H9 (cell line): ENCODE measurements around the gene ERP44. TPM values are rescaled to one million over a fixed set of nuclear protein-coding genes. Genes with fewer than 3 reads are reported as not detected.

Experiments used
- DNase-seq: peaks from one replicate; pipeline ENCODE4 v3.0.0-alpha.2; 2017
- H2AFZ ChIP-seq: one replicate; pipeline ENCODE4 v1.6.1; 2013; ENCODE audit warnings: mild to moderate bottlenecking, low read length, control low read depth, moderate library complexity
- H2AK5ac ChIP-seq: 2 replicates; pipeline ENCODE4 v1.6.1; 2013; ENCODE audit warnings: low read length, control low read depth, mixed read lengths; ENCODE audit not compliant: insufficient read length
- H2BK120ac ChIP-seq: one replicate; pipeline ENCODE4 v1.6.1; 2013; ENCODE audit warnings: low read depth, mild to moderate bottlenecking, low read length, control low read depth, inconsistent platforms; ENCODE audit not compliant: poor library complexity, severe bottlenecking
- H2BK12ac ChIP-seq: 2 replicates; pipeline ENCODE4 v1.6.1; 2013; ENCODE audit warnings: low read length, control low read depth, mixed read lengths, low read depth; ENCODE audit not compliant: insufficient read length
- H2BK15ac ChIP-seq: 2 replicates; pipeline ENCODE4 v1.6.1; 2013; ENCODE audit warnings: low read depth, low read length, control low read depth
- H2BK20ac ChIP-seq: one replicate; pipeline ENCODE4 v1.6.1; 2013; ENCODE audit warnings: low read depth, mild to moderate bottlenecking, low read length, control low read depth, inconsistent platforms; ENCODE audit not compliant: poor library complexity, severe bottlenecking
- H2BK5ac ChIP-seq: 2 replicates; pipeline ENCODE4 v1.6.1; 2013; ENCODE audit warnings: low read length, control low read depth, mixed read lengths; ENCODE audit not compliant: insufficient read length
- H3K14ac ChIP-seq: 2 replicates; pipeline ENCODE4 v1.6.1; 2013; ENCODE audit warnings: low read length, control low read depth; ENCODE audit not compliant: insufficient read depth
- H3K18ac ChIP-seq: 2 replicates; pipeline ENCODE4 v1.6.1; 2013; ENCODE audit warnings: low read depth, mild to moderate bottlenecking, mixed read lengths, low read length, control low read depth; ENCODE audit not compliant: insufficient read length
- H3K23ac ChIP-seq: 2 replicates; pipeline ENCODE4 v1.6.1; 2013; ENCODE audit warnings: low read length, control low read depth, mixed read lengths, low read depth; ENCODE audit not compliant: insufficient read length
- H3K23me2 ChIP-seq: 2 replicates; pipeline ENCODE4 v1.6.1; 2013; ENCODE audit warnings: low read depth, mild to moderate bottlenecking, mixed read lengths, low read length, control low read depth; ENCODE audit not compliant: insufficient read length, poor library complexity, severe bottlenecking
- H3K27ac ChIP-seq: 2 replicates; pipeline ENCODE4 v1.5.1; 2013; ENCODE audit warnings: low read length, control low read depth, mixed read lengths, low read depth; ENCODE audit not compliant: insufficient read length
- H3K27me3 ChIP-seq: 2 replicates; pipeline ENCODE4 v1.6.1; 2013; ENCODE audit warnings: low read length, control low read depth, inconsistent platforms; ENCODE audit not compliant: insufficient read depth
- H3K4ac ChIP-seq: 2 replicates; pipeline ENCODE4 v1.6.1; 2013; ENCODE audit warnings: low read depth, mild to moderate bottlenecking, control low read depth, inconsistent platforms, low read length, moderate library complexity
- H3K4me1 ChIP-seq: 2 replicates; pipeline ENCODE4 v1.6.1; 2013; ENCODE audit warnings: low read length, control low read depth, inconsistent platforms; ENCODE audit not compliant: insufficient read depth
- H3K4me2 ChIP-seq: 2 replicates; pipeline ENCODE4 v1.6.1; 2013; ENCODE audit warnings: low read length, control low read depth, mixed read lengths; ENCODE audit not compliant: insufficient read length, insufficient read depth
- H3K56ac ChIP-seq: 2 replicates; pipeline ENCODE4 v1.6.1; 2013; ENCODE audit warnings: low read depth, mild to moderate bottlenecking, mixed read lengths, low read length, control low read depth; ENCODE audit not compliant: insufficient read length
- H3K79me1 ChIP-seq: 2 replicates; pipeline ENCODE4 v1.6.1; 2013; ENCODE audit warnings: low read depth, mild to moderate bottlenecking, moderate library complexity, low read length, control low read depth, inconsistent platforms; ENCODE audit not compliant: insufficient read depth, poor library complexity, severe bottlenecking
- H3K79me2 ChIP-seq: 2 replicates; pipeline ENCODE4 v1.6.1; 2013; ENCODE audit warnings: low read length, control low read depth, inconsistent platforms; ENCODE audit not compliant: insufficient read depth
- H3K9ac ChIP-seq: 2 replicates; pipeline ENCODE4 v1.6.1; 2013; ENCODE audit warnings: low read length, control low read depth, mixed read lengths; ENCODE audit not compliant: insufficient read length; ENCODE audit errors: extremely low read depth
- H3K9me3 ChIP-seq: one replicate; pipeline ENCODE4 v1.6.1; 2013; ENCODE audit warnings: low read depth, low read length, inconsistent platforms; ENCODE audit not compliant: control insufficient read depth
- H3T11ph ChIP-seq: one replicate; pipeline ENCODE4 v1.6.1; 2013; ENCODE audit warnings: mild to moderate bottlenecking, low read length, control low read depth, inconsistent platforms
- H4K20me1 ChIP-seq: one replicate; pipeline ENCODE4 v1.6.1; 2013; ENCODE audit not compliant: control insufficient read depth, insufficient read length, insufficient read depth
- H4K5ac ChIP-seq: 2 replicates; pipeline ENCODE4 v1.6.1; 2013; ENCODE audit warnings: low read depth, mild to moderate bottlenecking, mixed read lengths, low read length, control low read depth; ENCODE audit not compliant: insufficient read length
- H4K8ac ChIP-seq: replicated peaks from 2 replicates; pipeline ENCODE4 v1.6.1; 2013; ENCODE audit warnings: low read length, control low read depth, mixed read lengths, low read depth; ENCODE audit not compliant: insufficient read length
- H4K91ac ChIP-seq: 2 replicates; pipeline ENCODE4 v1.6.1; 2013; ENCODE audit warnings: low read depth, mild to moderate bottlenecking, moderate library complexity, mixed read lengths, low read length, control low read depth; ENCODE audit not compliant: insufficient read length
- H3K27ac Mint-ChIP-seq, 3 experiments: 2 replicates in 2 of 3; 3 replicates in 1 of 3; pipeline ENCODE4 v1.8.0; 2020 to 2021; ENCODE audit warnings: mixed read lengths in 3 of 3, mild to moderate bottlenecking in 1 of 3, moderate library complexity in 1 of 3
- H3K27me3 Mint-ChIP-seq: 2 replicates; pipeline ENCODE4 v1.8.0; 2021; ENCODE audit warnings: low read depth, mild to moderate bottlenecking, moderate library complexity, mixed read lengths
- H3K36me3 Mint-ChIP-seq, 3 experiments: 2 replicates in 2 of 3; 3 replicates in 1 of 3; pipeline ENCODE4 v1.8.0; 2020 to 2021; ENCODE audit warnings: low read depth in 3 of 3, mixed read lengths in 3 of 3; ENCODE audit not compliant: insufficient read depth in 1 of 3
- H3K4me1 Mint-ChIP-seq, 2 experiments: 2 replicates each; pipeline ENCODE4 v1.8.0; 2020; ENCODE audit warnings: mixed read lengths in 2 of 2
- H3K4me3 Mint-ChIP-seq, 2 experiments: 2 replicates in 1 of 2; 3 replicates in 1 of 2; pipeline ENCODE4 v1.8.0; 2020 to 2021; ENCODE audit warnings: mild to moderate bottlenecking in 2 of 2, mixed read lengths in 2 of 2, moderate library complexity in 1 of 2
- H3K9me3 Mint-ChIP-seq, 2 experiments: 2 replicates in 1 of 2; 3 replicates in 1 of 2; pipeline ENCODE4 v1.8.0; 2020; ENCODE audit warnings: mild to moderate bottlenecking in 2 of 2, mixed read lengths in 2 of 2, moderate library complexity in 1 of 2
- CTCF ChIP-seq: fragments of 200-600 bp; sonication (generic); conservative IDR thresholded peaks from 3 replicates; pipeline ENCODE4 v1.8.0; 2021; ENCODE audit warnings: antibody characterized with exemption, mild to moderate bottlenecking
- WGBS: extraction: QIAGEN DNeasy Blood & Tissue Kit; methylation state at CpG from one replicate; pipeline ENCODE4 v1.1.7; 2013; ENCODE audit warnings: missing lambda C conversion rate, low lambda C conversion rate, mixed read lengths; ENCODE audit not compliant: insufficient read length; ENCODE audit errors: extremely low coverage; 5-methylcytosine and 5-hydroxymethylcytosine counted together
- total RNA-seq: library from RNA; stranded (reverse); gene quantifications from 2 replicates; pipeline ENCODE4 v1.2.1, GENCODE V29; 2021

Gene ERP44
- total RNA-seq, 1 experiment from 2014 or later = 15.4 TPM

- Histone ChIP-seq H3K23ac (no peak overlapping the region), H4K91ac (no peak overlapping the region), H2BK120ac (no peak overlapping the region), H3K9ac (no peak overlapping the region), H2AFZ (no peak overlapping the region), H4K5ac (no peak overlapping the region), H3K27me3 (no peaks in the 10 kb centered on the region), H3K9me3 (no peaks in the 10 kb centered on the region), H3K4me1 (no peaks in the 10 kb centered on the region), H3K79me2 (no peaks in the 10 kb centered on the region), H3K27ac (no peak overlapping the region), H3K79me1 (no peaks in the 10 kb centered on the region), H3K4ac (no peak overlapping the region), H3K4me2 (no peak overlapping the region), H2BK15ac (no peak overlapping the region), H3K56ac (no peak overlapping the region), H3K14ac (no peak overlapping the region), H3K18ac (no peak overlapping the region), H2AK5ac (no peak overlapping the region), H2BK20ac (no peak overlapping the region), H2BK12ac (no peak overlapping the region), H4K20me1 (no peaks in the 10 kb centered on the region), H3T11ph (no peak overlapping the region), H3K23me2 (no peaks in the 10 kb centered on the region), H2BK5ac (no peak overlapping the region), H4K8ac (no peak overlapping the region)
- WGBS = no CpG with 5 or more reads among the region's 2 CpGs
- no peak overlapping the region for H3K4me3 Mint-ChIP-seq
- peaks cover 18 to 19% of the 10 kb centered on the region in 2 experiments for H3K4me1 Mint-ChIP-seq
- H3K27me3 Mint-ChIP-seq = no peaks in the 10 kb centered on the region
- H3K9me3 Mint-ChIP-seq = no peaks in the 10 kb centered on the region; a peak in 1 of 5 replicates
- no peak for DNase-seq
- H3K36me3 Mint-ChIP-seq = peaks cover 0 to 5% (median 4%) of the 10 kb centered on the region in 3 experiments; a peak in 4 of 7 replicates
- TF ChIP-seq CTCF = no peak
- H3K27ac Mint-ChIP-seq = no peak overlapping the region
Observed at GRCh38 chr9:100112677-100113336, 14.0 kb upstream of the ERP44 start.
